GM19463 (cell line): ENCODE results near the gene SLC16A3.
"Not testable (repeated sequence)": the region's sequence is repeated elsewhere in the genome, so short reads cannot be mapped to it uniquely, and the experiment has no call there.

ENCODE experiments used
- ATAC-seq: cut with Tn5 transposase; IDR thresholded peaks from one replicate; pipeline ENCODE4 v1.9.1; 2021; ENCODE audit warnings: mild to moderate bottlenecking, moderate library complexity; ENCODE audit not compliant: unreplicated experiment

The SLC16A3 gene

DNA sequence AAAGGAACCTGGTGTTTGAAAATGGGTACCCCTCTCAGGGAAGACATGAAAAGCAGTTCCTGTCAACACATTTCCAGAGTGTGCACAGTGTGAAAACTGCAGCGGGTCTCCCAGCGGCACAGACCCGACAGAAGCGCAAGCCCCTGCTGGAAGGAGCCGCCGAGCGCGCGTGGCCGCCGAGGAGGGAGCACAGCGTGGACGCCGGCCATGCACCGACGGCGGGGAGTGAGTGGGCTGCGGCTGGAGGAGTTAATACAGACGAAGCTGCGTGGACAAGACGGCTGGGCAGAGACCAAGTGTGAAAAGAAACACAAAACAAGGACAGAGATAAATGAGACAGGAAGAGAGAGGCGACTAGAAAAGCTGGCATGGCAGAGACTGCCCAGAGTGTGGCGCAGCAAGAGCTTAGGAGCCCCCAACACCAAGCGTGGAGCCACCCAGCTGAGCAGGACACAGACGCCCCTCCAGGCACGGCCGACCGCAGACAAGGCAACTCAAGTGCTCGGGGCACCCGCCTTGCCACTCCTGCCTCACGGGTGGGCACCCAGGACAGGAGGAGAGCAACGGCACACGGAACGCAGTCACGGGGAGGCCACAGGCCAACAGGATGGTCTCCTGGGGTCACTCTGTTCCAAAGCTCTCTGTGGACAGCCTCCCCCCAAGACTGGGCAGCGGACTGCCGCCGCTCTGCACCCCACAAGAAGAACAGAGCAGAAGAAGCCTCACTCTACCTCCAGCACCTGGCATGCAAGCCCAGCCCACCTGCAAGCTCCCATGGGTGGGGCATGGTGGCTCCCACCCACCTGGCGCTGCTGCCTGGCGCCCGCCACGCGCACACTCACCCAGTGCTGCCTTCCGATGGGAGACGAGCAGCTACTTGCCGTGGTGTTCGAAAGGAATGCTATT, 16.5 kb downstream of the SLC16A3 start:
- no peak for ATAC-seq

DNA sequence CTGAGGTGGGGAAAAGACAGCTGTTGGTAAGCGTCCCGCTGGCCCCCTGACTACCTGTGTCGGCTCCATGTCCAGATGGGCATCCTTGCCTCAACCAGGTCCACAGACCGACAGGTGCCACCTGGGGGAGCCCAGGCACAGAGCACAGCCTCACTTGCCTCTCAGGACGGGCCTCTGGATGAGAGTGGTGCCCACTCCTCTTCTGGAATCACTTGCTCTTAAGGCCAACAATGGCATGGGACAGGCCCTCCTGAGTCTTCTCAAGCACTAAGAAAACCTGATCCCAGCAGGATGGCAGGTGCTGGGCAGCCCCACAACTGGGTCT, 17.2 kb downstream of the SLC16A3 start:
- no peak for ATAC-seq

DNA sequence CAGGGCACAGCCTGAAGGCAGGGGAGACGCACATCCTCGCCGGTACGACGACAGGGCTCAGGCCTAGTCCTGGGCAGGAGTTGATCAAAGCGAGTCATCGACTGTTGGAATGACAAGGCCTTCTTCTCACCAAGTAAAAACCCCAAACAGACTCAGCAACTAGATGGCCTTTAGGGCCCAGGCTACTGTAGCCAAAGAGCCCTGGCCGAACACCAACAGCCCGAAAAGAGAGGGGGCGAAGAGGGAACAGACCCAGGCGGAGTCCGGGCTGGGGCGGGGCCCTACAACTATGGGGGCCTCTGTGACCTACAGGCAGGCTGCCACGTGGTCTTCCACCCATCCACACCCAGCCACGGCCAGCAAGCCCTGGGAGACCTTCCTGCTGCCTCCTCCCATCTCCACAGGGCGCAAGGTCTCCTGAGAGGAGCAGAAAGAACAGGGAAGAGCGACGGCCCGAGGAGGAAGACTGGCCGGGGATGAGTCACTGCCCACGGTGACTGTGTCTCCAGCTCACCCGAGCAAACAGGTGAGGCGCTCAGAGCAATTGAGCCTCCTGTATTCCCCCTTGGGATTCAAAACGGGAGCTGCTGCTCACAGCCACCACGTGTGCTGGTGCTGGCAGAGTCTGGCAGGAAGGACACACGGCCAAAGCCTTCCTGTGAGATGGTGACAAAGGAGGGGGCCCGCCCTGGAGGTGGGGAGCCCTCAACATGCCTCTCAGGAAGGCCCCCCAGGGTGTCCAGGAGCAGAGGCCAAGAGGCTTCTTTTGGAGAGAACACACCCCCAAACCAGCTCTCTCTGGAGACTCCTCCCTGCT, 17.7 kb downstream of the SLC16A3 start:
- ATAC-seq: no peak

DNA sequence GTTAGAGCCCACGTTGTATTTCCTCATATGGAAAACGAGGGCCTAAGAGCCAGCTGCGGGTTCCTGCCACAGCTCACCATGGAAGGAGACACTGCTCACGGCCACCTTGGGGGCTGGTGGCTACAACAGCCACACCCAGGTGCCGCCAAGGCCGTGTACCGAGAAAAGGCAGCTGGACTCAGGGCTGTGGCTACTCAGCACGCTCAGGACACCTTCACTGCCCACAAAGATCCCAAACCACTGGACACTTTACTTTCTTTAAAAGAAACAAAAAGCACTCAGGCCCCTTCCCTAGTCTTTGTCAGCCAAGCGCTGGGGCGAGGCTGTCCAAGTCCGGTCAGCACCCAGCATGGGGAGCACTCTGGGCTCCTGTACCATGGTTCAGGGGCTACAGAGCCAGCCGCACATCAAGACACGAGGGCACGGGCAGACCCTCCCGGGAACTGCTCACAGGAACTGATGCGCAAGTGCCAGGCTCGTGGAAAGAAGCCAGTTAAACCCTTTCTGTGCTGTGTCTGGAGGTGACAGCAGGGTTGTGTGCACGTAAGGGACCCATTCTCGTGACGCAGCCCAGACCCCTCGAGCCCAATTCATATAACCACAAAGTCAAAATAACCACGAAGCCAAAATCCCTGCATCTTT, 18.5 kb downstream of the SLC16A3 start:
- no peak for ATAC-seq

DNA sequence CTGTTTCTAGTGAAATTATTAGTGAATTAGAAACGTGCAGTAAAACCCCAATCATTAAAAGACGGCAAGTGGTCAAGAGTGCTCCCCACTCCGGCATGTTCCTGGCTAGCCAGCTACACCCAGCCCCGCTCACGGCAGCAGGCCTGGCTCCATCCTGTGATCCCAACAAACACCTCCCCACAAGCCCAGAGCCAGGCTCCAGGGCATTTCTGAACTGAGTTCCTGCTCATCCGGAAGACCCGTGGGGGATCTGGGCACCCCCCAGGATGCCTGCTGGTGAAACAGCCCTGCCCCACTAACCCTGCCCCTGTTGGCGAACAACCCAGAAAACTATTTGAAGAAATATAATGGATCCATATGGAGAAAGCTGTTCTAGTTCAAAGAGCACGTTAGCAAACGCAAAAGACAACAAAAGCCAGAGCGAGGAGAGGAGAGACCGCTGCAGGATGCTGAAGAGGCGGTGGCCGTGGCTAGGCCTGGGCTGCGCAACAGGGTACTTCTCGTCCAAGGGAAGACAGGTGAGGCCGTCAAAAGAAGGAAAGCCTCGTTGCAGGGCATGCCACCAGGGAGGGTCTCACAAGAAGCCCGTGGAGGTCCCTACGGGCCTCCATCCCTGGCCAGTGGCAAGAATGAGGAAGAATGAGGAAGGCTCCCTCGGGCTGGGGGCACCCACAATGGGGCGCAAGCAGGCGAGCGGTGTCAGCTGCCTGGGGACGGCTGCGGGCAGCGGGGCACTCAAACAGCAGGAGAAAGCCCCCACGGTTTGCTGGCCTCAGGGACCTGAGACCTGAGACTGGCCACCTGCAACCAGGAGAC, 19.2 kb downstream of the SLC16A3 start:
- ATAC-seq: no peak

DNA sequence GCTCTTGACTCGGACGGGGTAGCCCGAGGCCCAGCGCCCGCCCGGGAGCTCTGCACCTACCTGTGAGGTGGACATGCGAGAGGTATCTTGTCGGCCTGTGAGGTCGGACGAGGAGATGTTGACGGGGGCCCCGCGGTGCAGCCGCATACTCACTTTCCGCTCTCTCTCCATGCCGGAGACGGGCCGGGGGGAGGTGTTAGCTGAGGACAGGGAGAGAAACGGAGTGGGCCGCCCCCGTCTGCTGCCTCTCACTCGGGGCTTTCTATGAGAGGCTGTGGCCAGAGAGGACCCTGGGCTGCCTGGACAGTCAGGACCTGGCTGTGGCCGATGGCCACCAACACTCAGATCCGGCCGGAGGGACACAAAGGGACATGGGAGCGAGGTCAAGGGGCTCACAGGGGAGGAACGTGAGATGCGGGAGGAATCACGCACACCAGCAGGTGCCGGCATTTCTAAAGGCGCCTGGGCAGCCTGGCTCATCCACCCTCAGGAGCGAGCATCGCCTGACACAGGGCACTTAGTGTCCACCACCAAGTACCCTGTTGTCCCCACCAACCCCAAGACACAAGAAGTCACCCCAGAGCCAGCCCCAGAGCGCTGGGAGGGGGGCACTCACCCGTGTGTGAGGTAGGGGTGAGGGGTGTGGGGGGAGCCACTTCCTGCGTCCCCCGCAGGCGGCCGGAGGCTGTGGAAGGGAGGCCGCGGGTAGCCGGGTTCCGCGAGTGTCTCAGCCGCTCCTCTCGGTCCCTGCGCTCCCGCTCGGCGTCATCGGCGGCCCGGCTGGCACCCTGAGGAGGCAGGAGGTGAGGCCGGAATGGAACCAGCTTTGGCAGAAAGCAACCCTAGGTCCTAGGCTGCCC, 20.2 kb downstream of the SLC16A3 start:
- no peak for ATAC-seq

DNA sequence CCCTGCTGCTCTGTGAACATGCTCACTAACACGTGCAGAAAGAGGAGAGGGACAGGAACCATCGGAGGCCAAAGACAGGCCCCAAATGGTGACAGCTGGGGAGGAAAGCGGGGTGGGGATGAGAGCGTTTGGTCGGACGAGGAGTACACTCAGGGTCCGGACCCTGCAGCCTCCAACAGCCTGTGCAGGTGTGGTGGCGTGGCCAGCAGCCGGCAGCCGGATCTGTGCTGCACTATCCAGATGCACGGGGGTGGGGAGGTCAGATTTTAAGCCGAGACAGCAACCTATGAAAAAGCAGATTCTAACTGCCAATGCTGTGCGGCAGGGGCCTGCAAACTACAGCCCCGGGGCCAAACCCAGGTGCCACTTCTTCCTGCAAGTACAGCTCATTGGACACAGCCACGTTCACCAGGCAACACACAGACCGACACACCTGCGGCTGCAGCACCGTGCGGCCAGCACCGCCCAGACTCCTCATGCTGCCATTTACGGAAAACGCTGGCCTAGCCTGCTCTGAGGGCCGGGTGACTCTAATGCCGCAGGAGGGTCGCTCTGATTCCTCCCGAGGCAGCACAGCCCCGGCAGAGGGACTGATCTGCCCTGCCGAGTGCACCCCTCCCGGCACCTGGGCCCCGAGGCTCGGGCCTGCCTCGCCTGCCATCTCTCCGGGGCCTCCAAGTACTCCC, 21.2 kb downstream of the SLC16A3 start:
- no peak for ATAC-seq

DNA sequence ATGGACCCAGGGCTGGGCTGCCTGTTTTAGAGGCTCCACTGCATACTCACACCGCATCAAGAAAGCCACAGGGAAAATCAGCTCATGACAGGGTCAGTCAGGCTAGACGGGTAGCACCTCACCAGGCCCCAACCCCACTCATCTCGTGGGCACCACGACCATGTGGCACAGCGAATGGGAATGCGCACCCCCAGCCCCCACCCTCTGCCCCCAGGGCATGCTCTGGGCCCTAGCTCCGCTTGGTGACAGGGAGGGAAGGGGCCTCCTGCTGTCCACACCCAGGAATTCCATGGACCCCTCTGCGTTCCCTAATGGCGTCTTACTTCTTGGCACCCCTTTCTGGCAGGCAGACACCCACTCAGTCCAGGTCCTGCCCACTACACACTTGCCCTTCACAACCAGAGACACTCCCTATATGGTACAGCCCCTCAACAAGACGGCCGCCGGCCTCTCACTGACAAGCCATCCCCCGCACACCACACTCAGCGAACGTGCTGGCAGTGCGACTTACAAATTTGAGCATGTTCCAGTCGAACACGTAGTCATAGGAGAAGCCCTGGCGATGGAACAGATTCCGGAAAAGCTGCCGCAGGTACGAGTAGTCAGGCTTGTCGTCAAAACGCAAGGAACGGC, 22.1 kb downstream of the SLC16A3 start:
- ATAC-seq: no peak

DNA sequence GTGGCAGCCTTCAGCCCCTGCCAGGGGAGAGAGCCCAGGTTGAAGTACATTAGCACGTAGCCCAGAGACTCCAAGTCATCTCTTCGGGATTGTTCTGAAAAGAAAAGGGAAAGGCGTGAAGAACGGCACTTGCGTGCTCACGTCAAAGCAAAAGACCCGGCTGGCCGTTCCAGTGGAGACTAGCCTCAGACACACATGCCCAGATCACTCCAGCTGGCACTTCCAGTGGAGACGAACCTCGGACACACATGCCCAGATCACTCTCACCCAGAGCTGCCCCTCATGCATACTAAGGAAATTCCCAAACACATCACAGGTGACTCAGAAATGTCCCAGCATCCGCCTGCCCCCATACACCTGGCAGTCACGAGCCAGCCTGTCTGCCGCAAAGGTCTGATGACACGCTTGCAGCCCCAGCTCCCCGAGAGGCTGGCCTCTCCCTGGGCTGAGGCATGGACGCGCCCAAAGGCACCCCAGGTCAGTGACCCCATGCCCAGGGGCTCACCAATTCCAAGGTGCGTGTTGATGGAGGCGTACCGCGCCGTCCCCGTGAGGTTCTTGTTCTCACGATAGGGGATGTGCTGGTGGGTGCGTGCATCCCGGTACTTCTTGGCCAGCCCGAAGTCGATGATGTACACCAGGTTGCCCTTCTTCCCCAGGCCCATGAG, 23.8 kb downstream of the SLC16A3 start:
- ATAC-seq: no peak

DNA sequence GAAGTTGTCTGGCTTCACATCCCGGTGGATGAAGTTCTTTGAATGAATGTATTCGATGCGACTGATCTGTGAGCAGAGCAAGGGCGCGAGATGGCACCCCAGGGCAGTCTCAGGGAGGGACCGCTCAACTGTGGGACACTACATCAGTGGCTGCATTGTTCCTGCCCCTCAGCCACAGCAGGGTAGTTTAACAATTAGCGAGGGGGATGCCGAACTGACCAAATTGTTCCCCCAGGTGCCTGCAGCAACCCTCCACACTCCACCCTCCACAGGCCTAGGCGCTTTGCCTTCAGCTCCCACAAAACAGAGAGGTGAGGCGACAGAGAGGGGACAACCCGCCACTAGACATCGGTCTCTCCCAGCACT, 24.3 kb downstream of the SLC16A3 start:
- no peak for ATAC-seq

DNA sequence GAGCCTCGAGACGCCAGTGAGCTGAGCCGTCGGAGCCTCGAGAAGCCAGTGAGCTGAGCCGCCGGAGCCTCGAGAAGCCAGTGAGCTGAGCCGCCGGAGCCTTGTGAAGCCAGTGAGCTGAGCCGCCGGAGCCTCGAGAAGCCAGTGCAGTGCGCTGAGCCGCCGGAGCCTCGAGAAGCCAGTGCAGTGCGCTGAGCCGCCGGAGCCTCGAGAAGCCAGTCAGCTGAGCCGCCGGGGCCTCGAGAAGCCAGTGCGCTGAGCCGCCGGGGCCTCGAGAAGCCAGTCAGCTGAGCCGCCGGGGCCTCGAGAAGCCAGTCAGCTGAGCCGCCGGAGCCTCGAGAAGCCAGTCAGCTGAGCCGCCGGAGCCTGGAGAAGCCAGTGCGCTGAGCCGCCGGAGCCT, 25.3 kb downstream of the SLC16A3 start:
- not testable (repeated sequence) for ATAC-seq

DNA sequence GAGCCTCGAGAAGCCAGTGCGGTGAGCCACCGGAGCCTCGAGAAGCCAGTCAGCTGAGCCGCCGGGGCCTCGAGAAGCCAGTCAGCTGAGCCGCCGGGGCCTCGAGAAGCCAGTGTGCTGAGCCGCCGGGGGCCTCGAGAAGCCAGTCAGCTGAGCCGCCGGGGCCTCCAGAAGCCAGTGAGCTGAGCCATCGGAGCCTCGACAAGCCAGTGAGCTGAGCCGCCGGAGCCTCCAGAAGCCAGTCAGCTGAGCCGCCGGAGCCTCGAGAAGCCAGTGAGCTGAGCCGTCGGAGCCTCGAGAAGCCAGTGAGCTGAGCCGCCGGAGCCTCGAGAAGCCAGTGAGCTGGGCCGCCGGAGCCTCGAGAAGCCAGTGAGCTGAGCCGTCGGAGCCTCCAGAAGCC, 25.9 kb downstream of the SLC16A3 start:
- not testable (repeated sequence) for ATAC-seq

DNA sequence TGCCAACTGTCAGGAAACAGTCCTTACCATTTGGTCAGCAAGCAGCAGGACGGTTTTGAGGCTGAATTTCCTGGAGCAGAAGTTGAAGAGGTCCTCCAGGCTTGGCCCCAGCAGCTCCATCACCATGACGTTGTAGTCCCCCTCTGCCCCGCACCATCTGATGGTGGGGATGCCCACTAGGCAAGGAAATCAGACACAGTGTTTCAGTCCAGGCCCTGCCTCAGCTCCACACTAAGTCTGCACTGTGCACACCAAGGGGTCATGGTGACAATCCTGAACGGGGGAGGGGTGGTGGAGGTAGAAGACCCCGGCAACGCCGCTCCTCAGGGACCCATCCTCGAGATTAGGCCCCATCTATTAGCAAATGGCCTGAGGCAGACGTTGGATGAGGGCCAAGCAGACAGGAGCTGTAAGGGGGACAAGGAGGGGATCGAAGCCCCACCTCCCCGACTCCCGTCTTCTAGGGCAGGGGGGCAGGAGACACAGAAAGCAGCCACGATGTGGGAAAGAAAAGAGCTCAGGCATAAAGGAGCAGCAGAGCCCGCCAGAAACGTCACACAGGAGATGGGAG, 26.6 kb downstream of the SLC16A3 start:
- ATAC-seq: no peak

DNA sequence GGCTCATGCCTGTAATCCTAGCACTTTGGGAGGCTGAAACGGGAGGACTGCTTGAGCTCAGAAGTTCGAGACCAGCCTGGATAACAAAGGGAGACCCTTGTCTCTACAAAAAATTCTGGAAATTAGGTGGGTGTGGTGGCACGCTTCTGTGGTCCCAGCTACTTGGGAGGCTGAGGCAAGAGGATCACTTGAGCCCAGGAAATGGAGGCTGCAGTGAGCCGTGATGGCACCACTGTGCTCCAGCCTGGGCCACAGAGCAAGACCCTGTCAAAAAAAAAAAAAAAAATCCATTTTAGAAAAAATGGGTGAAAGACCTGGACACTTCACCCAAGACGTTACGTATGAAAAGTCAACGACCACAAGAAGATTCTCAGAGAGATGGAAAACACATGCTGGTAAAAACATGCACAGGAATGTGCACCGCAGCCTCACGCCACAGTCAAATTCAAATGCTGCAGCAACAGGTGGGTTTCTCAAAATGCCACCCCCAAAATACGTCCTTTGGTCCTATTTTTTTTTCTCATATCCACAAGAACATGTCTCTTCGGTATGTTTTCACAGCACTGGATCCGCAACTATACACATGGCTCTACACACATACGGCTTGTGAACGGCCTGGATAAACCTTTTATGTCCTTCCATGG, 27.5 kb downstream of the SLC16A3 start:
- no peak for ATAC-seq

DNA sequence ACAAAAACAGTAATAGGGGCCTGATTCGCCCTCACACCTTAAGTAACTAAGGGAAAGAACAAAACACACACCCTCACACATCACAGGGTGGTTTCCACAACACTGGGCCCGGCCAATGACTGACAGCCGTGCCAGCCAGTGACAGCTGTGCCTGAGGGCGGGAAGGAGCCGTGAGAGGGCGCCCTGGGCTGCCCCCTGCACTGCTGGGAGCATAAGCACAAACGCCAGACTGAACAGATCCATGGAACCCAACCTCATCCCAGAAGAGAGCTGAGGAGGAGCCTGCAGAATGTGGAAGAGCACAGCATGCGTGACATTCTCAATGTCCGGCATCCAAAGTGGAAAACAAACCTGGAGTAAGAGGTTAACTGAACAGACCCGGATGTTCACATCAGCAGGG, 28.6 kb downstream of the SLC16A3 start:
- no peak for ATAC-seq

DNA sequence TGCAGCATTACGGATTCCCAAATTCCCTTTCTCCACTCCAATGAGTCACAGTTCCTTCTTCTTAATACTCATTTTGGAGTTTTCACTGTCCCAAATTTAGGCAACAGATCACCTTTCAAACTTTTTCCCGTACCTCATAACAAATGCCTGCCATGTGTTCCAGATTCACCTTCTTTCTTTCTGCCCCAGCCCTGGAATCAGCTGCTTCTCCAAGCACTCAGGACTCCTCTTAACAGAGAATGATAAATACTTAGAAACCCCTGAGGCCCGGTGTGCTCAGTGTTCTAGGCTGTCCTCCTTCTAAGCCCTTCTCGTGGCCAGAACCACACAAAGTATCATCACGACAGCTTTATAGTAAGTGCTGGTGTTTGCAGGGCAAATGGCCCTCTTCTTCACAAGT, 29.7 kb downstream of the SLC16A3 start:
- no peak for ATAC-seq
